PFSK-1 (cell line): ENCODE data around the gene ZNF22.

ENCODE experiments used
- POLR2AphosphoS5 ChIP-seq: IDR thresholded peaks from 2 replicates; pipeline ENCODE4 v1.6.1; 2012; ENCODE audit warnings: low read depth, mild to moderate bottlenecking, control low read depth, low read length, moderate library complexity
- REST ChIP-seq, 2 experiments: IDR thresholded peaks; 2 replicates each; pipeline versions ENCODE4 v1.6.1 to v1.8.0; 2011 to 2012; ENCODE audit warnings: low read depth in 2 of 2, low read length in 2 of 2, control low read depth in 1 of 2, inconsistent platforms in 1 of 2, mild to moderate bottlenecking in 1 of 2, moderate library complexity in 1 of 2; ENCODE audit not compliant: insufficient read depth in 1 of 2
- SIN3A ChIP-seq: IDR thresholded peaks from 2 replicates; pipeline ENCODE4 v1.6.1; 2012; ENCODE audit warnings: mild to moderate bottlenecking, low read length, moderate library complexity, borderline replicate concordance; ENCODE audit not compliant: insufficient read depth
- TAF1 ChIP-seq: IDR thresholded peaks from 2 replicates; pipeline ENCODE4 v1.6.1; 2012; ENCODE audit warnings: low read length, control low read depth, borderline replicate concordance; ENCODE audit not compliant: insufficient read depth

- TF ChIP-seq TAF1 = no peak
- TF ChIP-seq REST (IDR thresholded peaks at IDR 0.05; ENCODE audit: insufficient read depth in 1 of 2, low read depth in 2 of 2, low read length in 2 of 2) = no peak
- no peak for TF ChIP-seq POLR2AphosphoS5
- TF ChIP-seq SIN3A = no peak
Observed at GRCh38 chr10:44960482-44961229, 40.1 kb upstream of the ZNF22 start.
